CD4-positive, alpha-beta T cell treated with Interleukin-6 for 4 hours (primary cell): ENCODE results near the gene DDX51.

ENCODE experiments used
- DNase-seq: peaks from one replicate; pipeline ENCODE4 v3.0.0-alpha.2; 2020; ENCODE audit warnings: mixed read lengths

The DDX51 gene

DNA sequence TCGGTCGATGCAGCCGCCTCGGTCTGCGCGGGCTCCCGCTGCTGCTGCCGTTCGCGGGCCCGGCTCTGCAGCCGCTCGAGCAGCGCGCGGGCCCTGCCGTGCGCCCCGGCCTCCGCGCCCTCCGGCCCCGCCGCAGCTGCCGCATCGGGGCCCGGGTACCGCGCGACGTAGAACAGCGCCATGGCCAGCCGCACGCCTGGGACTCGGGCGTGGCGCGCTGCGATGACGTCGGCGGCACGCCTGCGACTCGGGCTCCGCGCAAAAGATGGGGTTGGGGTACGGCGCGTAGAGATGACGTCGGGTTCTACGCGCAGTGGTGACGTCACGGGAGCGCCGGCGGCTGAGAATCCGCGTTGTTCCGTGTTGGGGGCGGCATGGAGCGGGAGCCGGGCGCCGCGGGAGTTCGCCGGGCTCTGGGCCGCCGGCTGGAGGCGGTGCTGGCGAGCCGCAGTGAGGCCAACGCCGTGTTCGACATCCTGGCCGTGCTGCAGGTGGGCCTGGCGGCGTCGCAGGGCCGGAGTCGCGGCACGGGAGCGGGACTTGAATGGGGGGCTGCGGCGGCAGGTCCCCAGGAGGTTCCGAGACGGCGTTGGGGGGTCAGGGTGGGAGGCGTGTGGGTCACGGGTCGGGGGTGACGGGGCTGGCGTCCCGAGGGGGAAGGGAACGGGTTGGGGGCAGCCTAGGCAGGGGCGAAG is at the start of gene DDX51, which contains the start of gene NOC4L:
Gene DDX51, minus strand, starts transcription at position 205 of the 695 bp plus-strand sequence. Its CDS starts 23 bp downstream, at position 182.
Gene NOC4L, plus strand, starts transcription at position 343 of the 695 bp plus-strand sequence. Its CDS starts 32 bp downstream, at position 375.
- peak; percentile 94 for DNase-seq

- no peak for DNase-seq
Measured at GRCh38 chr12:132191715-132192553, 47.8 kb upstream of the DDX51 start.

DNA sequence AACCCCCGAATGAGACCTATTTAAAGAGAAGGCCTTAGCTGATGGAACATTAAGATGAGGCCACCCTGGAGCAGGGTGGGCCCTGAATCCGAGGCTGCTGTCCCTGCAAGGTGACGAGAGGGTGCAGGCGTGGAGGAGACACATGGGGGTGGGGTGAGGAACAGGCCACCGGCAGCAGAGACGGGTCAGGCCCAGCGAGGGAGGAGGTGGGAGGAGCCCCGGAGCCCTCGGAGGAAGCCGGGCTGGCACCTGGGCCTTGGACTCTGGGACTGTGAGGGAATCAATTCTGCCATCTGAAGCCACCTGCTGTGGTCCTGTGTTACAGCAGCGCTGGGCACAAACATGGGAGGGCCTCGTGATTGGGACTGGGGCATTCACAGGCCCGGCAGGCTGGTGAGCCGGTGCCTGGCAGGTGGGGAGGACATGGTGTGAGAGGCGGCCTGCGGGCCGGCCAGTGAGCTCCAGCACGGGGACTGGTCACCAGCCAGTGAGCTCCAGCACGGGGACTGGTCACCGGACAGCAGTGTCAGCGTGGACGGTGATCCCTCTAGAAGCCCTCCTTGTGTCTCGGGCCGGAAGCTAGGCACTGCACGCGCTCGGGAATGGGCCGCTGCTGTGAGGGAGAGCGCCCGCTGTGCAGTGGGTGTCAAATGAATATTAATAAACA is 46.8 kb upstream of the DDX51 start:
- no peak for DNase-seq

GRCh38 chr12:132190012-132190755 is 46.1 kb upstream of the DDX51 start:
- no peak for DNase-seq

DNA sequence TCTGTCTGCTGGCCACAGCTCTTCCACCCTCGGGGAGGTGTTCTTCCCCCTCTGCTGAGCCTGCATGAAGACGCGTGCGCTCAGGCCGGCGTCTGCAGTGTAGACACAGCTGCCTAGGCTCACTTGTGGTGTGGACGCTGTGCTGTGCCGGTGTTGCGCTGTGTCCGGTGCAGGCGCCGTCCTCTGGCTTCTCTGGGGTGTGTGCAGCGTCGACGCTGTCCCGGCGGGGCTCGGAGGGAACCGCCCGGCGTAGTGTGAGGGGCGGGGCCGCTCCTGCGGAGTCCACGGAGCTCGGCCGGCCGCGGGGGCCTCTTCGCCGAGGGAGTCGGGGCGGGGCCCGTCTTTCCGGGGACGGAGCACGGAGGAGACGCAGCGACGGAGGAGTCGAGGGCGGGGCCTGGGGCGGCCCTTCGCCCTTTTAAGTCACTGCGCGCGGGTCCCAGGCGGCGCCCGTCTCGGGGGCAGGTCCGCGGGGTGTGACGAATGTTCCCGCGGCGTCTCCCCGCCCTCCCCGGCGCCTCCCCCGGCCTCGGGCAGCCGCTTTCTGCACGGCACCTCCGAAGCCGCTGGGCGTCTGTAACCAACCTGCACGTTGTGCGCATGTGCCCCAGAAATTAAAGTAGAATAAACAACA is 45.4 kb upstream of the DDX51 start:
- DNase-seq: peak; percentile 98

DNA sequence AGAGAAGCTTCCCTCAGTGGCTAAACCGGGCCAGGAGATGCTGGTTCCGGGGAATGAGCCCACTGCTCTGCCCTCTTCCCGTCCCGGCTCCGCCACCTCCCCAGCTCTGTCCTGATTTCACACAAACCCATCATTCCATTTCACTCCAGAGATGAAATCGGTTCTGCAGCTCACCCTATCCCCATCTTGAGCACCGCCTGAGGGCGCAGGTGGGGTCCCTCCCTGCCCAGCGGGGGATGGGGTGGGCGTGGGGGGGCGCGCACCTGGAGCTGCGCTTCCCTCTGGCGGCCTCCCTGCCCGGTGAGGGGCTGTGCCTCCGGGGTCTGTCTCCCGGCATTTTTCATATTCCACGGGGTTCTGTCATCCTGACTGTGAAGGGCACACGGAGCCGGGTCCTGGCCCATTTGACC is 44.8 kb upstream of the DDX51 start:
- peak; percentile 25 for DNase-seq

DNA sequence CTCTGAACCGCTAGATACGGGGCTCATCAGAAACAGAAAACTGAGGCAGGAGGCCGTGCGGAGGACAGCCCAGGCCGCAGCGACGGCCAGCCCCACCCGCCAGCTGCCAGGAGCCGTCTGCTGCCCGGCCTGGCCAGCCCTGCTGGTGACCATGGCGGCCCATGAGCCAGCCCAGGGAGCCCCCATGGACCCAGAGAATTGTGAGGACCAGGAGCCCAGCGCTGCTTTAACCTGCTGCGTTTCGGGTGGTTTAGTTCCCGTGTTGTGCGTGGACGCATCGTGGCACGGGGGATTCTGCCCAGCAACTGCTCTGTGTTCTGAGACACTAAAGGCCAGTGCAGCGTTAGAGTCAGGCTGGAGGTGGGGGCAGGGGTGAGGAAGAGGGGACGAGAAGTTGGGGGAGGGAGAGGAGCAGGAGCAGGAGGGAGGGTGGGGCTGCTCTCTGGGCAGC is 44.4 kb upstream of the DDX51 start:
- DNase-seq: no peak

DNA sequence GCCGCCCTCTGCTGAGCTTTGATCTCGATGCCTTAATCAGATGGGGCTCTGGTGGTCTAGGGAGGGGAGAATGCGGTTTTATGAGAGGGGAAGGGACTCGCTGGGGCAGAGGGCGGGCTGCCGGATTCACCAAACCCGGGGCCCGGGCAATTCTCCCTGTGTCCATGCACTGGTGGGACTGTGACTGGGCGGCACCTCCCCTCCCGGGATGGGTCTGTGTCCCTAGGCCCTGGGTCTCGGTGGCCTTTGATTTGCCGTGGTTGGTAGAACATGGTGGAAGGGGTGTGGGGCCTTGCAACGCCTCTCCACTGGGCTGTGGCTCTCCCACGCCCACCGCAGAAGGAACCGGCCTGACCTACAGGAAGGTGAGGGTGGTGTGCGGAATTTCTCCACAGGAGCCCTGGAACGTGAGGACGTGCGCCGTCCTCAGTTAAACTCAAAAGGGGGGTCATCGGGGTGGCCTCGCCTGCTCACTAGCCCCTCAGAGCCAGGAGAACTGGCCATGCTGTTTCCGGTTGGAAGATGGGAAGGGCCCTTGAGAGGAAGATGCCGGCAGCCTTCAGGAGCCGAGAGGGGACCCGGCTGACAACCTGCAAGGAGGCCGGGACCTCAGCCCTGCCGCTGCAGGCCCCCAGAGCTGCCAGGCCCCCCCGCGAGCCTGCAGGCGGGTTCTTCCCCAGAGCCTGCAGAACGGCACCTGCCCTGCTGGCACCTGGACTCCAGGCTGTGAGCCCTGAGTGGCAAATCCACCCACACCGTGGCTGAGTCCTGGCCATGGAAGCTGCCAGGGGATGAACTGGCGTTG is 43.7 kb upstream of the DDX51 start:
- no peak for DNase-seq

DNA sequence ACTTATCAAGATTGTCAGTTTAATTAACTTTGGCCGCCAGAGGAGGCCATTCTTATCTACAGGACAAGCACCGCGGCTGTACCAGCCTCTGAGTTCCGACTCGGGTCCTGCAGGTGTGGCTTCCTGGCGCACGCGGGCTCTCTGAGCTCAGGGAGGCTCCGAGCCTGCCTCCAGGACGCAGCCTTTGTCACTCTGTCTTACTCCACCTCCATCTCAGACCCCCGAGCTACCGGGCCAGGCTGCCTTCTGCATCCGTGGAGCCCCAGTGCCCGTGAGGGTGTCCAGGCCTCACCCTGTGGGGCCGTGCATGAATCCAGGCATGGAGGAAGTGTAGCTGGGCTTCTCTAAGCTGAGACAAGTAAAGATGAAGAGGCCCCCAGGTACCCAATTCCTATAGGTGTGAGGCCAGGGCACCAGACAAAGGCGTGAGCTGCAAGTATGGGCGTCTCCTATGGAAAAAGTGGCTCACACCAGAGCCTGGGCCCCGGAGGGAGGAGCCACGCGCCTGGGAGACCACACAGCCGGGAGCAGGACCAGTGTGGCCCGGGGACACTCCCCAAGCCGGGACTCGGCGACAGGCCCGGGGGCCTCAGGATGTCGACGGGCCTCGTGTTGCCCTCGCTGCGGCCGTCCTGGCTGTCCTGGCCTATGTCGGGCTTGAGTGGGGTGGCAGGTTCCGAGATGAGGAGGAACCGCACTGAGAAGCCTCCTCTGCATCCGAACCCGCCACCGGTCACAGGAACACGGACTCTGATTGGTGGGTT is 42.9 kb upstream of the DDX51 start:
- peak; percentile 32 for DNase-seq

DNA sequence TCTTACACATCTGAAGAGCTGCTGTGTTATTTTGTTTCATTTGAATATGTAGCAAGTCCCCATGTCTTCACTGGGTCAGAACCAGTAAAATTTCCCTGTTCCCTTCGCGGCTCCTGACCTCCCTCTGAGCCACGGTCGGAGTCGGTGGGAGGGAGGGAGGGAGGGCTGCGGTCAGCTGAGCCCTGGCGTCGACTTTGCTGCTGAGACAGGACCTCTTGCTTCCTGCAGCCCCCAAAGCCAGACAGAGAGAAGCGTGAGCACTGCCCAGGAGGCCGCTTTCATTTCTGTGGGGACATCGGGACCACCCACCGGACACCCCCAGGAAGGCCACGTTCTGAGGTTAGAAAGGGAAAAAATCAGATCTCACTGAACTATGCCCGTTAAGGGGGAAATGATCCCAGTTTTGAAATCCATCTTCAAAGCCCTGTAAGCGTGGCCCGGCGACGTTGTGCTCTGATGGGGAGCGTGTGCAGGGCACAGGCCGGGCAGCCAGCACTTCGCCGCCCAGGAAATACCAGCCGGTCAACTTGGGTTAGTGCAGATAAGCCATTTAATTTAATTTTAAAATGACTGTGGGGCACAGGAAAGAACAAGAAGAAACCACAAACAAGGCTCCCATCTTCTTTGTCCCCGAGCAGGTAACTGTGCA is 42.2 kb upstream of the DDX51 start:
- no peak for DNase-seq

DNA sequence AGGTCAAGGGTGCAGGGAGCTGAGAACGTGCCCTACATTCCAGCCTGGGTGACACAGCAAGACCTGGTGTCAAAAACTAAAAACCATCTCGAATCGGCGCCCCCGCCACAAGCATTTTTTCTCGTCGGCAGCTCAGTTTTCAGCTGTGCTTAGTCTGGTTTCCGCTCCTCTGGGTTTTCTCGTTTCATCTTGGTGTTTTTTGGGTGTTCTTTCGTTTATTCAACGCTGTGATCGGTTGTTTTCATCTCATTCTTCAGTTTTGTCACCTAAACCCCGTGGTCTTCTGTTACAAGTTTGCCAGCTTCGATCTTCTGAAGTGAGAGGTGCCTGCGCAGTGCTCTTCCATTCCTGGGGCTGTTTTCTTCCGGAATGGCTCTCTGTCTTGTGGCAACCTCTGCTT is 41.6 kb upstream of the DDX51 start:
- DNase-seq: peak; percentile 58

- DNase-seq: no peak
Measured at GRCh38 chr12:132182711-132183365, 38.7 kb upstream of the DDX51 start.

GRCh38 chr12:132182206-132182710 is 38.1 kb upstream of the DDX51 start:
- DNase-seq: no peak

DNA sequence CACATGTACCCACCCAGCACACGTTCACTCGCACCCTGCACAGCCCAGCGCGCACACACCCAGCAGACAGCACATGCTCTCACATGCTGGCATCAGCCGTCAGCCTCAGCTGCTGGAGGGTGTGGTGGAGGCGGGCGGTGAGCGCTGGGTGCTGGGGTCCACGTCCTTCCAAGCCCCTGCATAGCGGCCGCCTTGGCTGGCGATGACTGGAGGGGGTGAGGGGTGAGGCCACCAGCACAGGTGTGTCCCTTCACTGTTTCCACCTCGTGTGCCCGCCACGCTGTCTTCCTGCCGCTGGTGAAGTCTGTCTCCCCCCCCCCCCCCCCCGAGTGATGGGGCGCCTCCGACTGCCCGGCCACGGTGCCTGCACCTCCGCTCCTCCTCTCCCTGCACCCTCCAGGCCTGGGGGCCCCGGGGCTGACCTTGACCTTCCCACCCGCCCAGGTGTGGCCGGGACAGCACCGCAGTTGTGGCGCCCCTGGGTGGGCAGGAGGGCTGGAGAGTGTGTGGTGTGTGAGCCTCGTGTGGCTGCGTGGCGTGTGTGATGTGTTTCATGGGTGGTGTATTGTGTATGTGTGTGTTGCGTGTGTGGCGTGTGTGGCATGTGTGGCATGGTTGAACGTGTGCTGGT is 37.6 kb upstream of the DDX51 start:
- no peak for DNase-seq

DNA sequence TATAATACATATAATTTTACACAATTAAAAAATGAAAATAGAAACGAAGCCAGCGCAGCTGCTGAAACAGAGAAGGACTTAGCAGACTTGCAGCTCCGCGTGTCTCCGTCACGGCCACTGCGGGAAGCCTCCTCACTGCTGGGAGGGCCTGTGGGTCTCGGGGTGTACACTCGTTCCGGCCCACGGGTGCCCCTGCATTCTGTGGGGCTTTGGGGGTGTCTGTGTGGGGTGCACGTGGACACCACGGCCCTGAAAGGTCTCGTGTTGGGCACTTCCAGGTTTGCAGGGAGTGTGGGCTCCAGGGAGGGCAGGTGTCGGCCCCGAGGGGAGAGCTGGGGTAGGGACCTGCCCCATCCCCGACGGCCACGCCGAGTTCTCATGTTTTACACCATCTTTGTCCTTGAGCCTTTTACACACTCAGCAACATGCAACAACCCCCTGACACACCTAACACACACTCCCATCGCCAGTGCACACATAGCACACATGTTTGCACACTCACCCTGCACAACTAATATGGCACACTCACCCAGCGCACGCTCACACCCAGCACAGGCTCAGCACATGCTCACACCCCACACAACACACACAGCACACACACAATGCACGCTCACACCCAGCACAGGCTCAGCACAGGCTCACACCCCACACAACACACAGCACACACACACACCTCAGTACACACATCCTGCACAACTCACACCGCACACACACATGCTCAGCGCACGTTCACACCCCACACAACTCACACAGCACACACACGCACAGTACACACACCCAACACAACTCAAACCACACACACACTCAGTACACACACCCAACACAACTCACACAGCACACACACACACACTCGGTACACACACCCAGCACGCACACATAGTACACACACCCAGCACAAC is 36.8 kb upstream of the DDX51 start:
- no peak for DNase-seq

- no peak for DNase-seq
Measured at GRCh38 chr12:132179431-132180362, 35.6 kb upstream of the DDX51 start.
